Measurements from ENCODE around the gene EXOC4.

Gene EXOC4

DNA sequence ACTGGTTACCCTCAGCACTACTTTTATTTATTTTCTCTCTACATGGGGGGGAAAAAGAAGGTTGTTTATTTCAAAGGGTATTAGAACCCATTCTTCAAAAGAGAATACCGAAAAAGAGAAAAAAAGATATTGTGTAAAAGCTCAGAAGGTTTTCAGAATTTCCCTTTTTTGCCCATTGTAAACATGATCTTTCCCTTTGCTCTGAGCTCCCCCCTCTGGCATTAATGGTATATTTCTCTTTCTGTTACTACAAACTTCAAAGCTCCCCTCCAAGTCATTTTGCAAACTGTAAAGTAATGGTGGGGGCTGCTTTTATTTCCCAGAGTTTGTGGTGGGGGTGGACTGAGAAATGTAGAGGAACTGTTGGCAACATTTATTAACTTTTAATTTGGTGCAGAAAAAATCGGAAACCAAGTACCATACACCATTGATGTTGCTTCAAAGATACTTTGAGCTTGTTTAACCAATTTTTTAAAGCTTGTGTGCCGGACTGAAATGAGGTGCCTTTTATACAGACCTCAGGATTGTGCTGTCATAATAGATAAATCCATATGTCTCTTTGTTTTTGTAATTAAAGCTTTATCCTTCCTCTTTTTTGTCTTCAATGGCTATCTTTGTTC lies 181.5 kb downstream of the EXOC4 start:
- TF ChIP-seq, protein P1, sequence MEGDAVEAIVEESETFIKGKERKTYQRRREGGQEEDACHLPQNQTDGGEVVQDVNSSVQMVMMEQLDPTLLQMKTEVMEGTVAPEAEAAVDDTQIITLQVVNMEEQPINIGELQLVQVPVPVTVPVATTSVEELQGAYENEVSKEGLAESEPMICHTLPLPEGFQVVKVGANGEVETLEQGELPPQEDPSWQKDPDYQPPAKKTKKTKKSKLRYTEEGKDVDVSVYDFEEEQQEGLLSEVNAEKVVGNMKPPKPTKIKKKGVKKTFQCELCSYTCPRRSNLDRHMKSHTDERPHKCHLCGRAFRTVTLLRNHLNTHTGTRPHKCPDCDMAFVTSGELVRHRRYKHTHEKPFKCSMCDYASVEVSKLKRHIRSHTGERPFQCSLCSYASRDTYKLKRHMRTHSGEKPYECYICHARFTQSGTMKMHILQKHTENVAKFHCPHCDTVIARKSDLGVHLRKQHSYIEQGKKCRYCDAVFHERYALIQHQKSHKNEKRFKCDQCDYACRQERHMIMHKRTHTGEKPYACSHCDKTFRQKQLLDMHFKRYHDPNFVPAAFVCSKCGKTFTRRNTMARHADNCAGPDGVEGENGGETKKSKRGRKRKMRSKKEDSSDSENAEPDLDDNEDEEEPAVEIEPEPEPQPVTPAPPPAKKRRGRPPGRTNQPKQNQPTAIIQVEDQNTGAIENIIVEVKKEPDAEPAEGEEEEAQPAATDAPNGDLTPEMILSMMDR (IDR thresholded peaks at IDR 0.05; ENCODE audit: insufficient read depth, low read length, poor library complexity, severe bottlenecking): peak; percentile 49
- Histone ChIP-seq H3K4me3 (replicated peaks; ENCODE audit: low read depth, low read length) (no peak overlapping the region), H3K36me3 (ENCODE audit: control insufficient read depth, insufficient read depth, low read length) (no peaks in the 10 kb centered on the region), H3K27me3 (replicated peaks; ENCODE audit: control insufficient read depth, insufficient read depth, low read length) (no peaks in the 10 kb centered on the region)
- no peak for DNase-seq (ENCODE audit: extremely low read depth, insufficient read length)

DNA sequence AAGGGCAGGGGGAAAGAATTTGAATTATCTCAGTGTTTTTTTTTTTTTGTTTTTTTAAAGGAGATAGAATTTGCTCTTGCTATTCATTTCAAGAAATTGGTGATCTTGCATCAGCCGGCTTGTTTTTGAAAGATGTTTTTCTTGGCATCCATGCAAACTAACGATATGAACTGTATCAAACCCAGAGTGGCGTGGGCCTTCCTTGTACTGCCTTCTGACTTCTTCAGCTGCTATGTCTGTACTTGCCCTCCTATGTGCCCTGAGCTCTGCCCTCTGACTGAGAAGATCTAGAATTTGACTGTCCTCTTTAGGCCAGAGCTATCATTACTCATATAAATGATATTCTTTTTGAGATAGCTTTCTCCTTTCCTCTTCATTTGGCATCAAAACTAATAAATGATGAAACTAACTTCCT lies 183.1 kb downstream of the EXOC4 start:
- no peak for DNase-seq (ENCODE audit: extremely low read depth, insufficient read length)
- Histone ChIP-seq H3K36me3 (ENCODE audit: control insufficient read depth, insufficient read depth, low read length) (no peaks in the 10 kb centered on the region), H3K27me3 (replicated peaks; ENCODE audit: control insufficient read depth, insufficient read depth, low read length) (no peaks in the 10 kb centered on the region), H3K4me3 (replicated peaks; ENCODE audit: low read depth, low read length) (no peak overlapping the region)
- TF ChIP-seq, protein P1 (IDR thresholded peaks at IDR 0.05; ENCODE audit: insufficient read depth, low read length, poor library complexity, severe bottlenecking): no peak

DNA sequence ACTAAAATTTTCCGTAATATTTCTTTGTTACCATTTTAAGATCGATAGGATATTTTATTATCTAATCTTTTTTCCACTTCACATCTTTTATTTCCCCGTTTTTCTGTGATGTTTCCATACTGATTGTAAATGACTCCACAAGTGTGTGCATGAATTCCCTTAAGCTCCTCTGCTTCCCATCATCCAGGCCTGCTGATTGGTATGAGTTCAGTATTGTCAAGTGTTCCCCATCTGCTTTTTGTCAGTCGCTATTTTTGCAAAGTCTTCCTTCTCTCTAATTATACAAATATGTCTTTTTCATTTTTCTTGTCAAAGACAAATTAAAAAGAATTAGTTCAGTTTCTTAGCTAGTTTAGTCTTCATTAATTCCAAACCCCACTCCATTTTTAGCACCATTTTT lies 184.7 kb downstream of the EXOC4 start:
- TF ChIP-seq, protein P1 (IDR thresholded peaks at IDR 0.05; ENCODE audit: insufficient read depth, low read length, poor library complexity, severe bottlenecking): no peak
- no peak for DNase-seq (ENCODE audit: extremely low read depth, insufficient read length)
- H3K27me3 ChIP-seq (replicated peaks; ENCODE audit: control insufficient read depth, insufficient read depth, low read length): no peaks in the 10 kb centered on the region
- no peak overlapping the region for H3K4me3 ChIP-seq (replicated peaks; ENCODE audit: low read depth, low read length)
- H3K36me3 ChIP-seq (ENCODE audit: control insufficient read depth, insufficient read depth, low read length): no peaks in the 10 kb centered on the region

DNA sequence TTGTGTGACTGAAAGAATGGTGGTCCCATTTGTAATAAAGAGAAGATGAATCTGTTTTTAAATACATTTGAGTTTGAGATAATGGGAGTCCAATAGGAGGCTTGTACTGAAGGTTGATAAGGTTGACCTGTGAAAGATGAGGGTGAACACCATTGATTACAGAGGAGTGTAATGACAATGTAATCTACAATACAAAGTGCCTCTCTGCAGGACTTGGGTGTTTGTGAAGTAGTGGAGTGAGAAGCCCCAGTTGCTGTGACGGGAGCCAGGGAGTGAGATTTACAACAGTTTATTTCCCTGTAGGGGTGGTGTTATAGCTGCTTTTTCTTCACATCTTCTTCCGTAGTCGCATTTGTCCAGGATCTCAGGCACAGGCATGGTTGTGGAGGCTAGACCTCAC lies 189.9 kb downstream of the EXOC4 start:
- no peak for DNase-seq (ENCODE audit: extremely low read depth, insufficient read length)
- Histone ChIP-seq H3K27me3 (replicated peaks; ENCODE audit: control insufficient read depth, insufficient read depth, low read length) (no peaks in the 10 kb centered on the region), H3K4me3 (replicated peaks; ENCODE audit: low read depth, low read length) (no peak overlapping the region), H3K36me3 (ENCODE audit: control insufficient read depth, insufficient read depth, low read length) (no peaks in the 10 kb centered on the region)
- TF ChIP-seq, protein P1 (IDR thresholded peaks at IDR 0.05; ENCODE audit: insufficient read depth, low read length, poor library complexity, severe bottlenecking): no peak

DNA sequence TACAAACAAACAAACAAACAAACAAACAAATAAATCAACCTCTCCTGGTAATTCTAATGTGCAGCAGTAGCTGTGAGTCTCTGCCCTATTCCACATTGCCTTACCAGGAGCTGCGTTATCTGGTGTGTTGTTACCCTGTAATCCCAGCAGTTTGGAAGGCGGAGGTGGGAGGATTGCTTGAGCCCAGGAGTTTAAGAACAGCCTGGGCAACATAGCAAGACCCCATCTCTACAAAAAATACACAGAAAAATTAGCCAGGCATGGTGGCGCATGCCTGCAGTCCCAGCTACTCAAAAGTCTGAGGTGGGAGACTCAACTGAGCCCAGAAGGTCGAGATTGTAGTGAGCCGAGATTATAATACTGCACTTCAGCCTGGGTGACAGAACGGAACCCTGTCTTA lies 192.7 kb downstream of the EXOC4 start:
- TF ChIP-seq, protein P1 (IDR thresholded peaks at IDR 0.05; ENCODE audit: insufficient read depth, low read length, poor library complexity, severe bottlenecking): no peak
- H3K4me3 ChIP-seq (replicated peaks; ENCODE audit: low read depth, low read length): no peak overlapping the region
- no peaks in the 10 kb centered on the region for H3K36me3 ChIP-seq (ENCODE audit: control insufficient read depth, insufficient read depth, low read length)
- no peaks in the 10 kb centered on the region for H3K27me3 ChIP-seq (replicated peaks; ENCODE audit: control insufficient read depth, insufficient read depth, low read length)
- no peak for DNase-seq (ENCODE audit: extremely low read depth, insufficient read length)

DNA sequence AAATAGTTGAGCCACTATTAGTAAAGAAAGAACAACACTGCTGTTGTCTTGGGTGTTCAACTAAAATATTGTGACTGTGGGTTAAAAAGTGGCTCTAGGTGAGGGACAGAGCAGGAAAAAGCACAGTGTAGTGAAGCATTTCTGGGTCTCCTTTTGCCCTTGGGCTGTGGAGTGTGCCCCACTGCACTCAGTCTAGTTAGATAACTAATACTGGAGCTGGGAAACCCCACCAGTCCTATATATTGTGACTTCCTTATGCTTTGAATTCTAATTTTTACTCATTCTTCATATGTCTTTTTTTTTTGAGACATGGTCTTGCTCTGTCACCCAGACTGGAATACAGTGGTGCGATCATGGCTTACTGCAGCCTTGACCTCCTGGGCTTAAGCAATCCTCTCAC lies 195.1 kb downstream of the EXOC4 start:
- no peaks in the 10 kb centered on the region for H3K27me3 ChIP-seq (replicated peaks; ENCODE audit: control insufficient read depth, insufficient read depth, low read length)
- no peak overlapping the region for H3K4me3 ChIP-seq (replicated peaks; ENCODE audit: low read depth, low read length)
- DNase-seq (ENCODE audit: extremely low read depth, insufficient read length): no peak
- H3K36me3 ChIP-seq (ENCODE audit: control insufficient read depth, insufficient read depth, low read length): no peaks in the 10 kb centered on the region
- TF ChIP-seq, protein P1 (IDR thresholded peaks at IDR 0.05; ENCODE audit: insufficient read depth, low read length, poor library complexity, severe bottlenecking): no peak

Data from GM06990 (cell line).